HG02970 (cell line): ENCODE data around the gene SH3RF3.
"Not testable (repeated sequence)": the region's sequence is repeated elsewhere in the genome, so short reads cannot be mapped to it uniquely, and the experiment has no call there.

Experiments used
- ATAC-seq: cut with Tn5 transposase; IDR thresholded peaks from one replicate; pipeline ENCODE4 v1.9.1; 2021; ENCODE audit warnings: mild to moderate bottlenecking, moderate library complexity, moderate number of reproducible peaks; ENCODE audit not compliant: unreplicated experiment, low FRiP score

SH3RF3 gene

DNA sequence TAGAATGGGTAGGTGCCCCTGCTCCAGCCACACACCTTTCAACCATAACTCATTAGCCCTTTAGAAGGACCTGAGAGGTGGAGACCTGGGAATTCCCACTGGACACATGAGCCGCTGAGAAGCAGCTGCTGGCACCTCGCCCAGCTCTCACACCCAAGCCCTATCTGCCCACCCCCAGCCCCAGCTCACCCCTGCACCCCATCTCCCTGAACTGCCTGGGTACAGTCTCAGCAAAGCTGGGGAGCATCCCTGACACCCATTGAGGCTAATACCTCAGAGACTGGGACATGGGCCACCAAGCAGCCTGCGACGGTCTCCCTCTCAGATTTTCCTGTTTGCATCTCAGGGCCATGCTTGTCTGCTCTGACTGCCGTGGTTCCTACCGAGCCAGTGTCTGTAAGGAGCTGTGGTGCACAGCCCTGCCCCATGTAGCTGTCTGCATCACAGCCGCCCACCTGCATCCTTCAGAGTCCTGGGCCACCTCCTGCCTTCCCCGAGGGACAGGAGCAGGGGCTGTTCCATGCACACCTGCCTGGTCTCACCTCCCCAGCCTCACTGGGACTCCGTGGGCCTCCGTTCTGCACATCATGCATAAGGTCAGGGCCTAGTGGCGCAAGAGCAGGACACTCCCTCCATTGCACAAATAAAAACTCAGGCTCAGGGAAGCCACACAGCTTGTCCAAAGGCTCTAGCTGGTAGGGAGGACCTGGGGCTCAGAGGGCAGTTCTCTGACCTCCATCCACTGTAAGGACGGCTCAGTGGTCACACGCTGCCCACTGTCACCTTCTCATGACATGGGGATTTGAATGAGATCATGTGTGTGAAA is 394.7 kb downstream of the SH3RF3 start:
- no peak for ATAC-seq

DNA sequence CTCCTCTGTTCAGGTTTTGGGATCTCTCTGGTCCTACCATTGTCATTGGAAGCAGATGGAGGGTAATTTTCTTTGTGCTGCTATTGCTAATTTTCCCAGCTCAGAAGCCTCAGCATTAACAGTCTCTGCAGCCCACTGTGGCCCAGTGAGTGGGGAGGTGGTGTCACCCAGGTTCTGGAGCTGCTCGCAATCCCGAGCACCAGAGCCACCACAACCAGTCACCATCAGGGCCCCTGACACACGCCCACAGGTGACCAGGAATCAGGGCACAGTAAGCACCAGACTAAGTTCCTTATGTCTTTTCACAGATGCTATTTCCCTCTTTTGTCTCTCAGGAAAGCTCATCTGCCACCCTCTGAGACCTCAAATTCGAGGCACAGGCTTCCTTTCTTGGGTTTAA is 396.8 kb downstream of the SH3RF3 start:
- no peak for ATAC-seq

DNA sequence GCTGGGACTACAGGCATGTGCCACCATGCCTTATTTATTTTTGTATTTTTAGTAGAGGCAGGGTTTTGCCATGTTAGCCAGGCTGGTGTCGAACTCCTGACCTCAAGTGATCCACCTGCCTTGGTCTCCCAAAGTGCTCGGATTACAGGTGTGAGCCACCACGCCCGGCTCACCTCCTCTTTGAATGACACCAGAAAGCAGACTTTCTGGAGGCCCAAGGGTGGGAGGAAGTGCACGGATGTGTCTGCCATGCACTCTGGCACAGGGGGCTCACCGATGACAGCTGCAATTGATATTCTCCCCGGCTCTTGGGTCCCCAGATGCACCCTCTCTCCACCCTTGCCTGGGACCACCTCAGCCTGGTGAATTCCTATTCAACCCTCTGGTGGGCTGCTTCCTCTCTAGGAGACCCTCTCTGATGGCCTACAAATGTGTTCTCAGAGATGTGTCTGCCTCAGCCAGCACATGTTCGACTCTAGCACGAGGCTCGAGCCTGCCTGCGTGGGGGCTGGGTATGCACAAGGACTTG is 397.5 kb downstream of the SH3RF3 start:
- no peak for ATAC-seq

DNA sequence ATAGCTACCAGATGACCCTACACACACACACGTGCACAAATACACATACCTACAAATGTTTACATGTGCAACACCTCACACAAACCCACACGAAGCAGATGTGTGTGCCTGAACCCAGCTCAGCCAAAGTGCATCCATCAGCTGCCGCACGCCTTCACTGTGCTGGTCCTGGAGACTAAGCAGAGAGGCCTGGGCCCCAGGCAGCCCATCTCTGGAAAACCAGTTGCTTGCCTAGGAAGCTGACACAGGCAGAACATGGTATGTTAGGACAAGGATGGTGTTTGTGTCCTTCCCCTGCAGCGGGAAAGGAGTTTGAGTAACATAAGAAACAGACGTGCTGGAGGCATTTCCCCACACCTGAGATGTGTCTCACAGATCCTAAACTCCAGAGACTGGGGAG is 398.1 kb downstream of the SH3RF3 start:
- no peak for ATAC-seq

DNA sequence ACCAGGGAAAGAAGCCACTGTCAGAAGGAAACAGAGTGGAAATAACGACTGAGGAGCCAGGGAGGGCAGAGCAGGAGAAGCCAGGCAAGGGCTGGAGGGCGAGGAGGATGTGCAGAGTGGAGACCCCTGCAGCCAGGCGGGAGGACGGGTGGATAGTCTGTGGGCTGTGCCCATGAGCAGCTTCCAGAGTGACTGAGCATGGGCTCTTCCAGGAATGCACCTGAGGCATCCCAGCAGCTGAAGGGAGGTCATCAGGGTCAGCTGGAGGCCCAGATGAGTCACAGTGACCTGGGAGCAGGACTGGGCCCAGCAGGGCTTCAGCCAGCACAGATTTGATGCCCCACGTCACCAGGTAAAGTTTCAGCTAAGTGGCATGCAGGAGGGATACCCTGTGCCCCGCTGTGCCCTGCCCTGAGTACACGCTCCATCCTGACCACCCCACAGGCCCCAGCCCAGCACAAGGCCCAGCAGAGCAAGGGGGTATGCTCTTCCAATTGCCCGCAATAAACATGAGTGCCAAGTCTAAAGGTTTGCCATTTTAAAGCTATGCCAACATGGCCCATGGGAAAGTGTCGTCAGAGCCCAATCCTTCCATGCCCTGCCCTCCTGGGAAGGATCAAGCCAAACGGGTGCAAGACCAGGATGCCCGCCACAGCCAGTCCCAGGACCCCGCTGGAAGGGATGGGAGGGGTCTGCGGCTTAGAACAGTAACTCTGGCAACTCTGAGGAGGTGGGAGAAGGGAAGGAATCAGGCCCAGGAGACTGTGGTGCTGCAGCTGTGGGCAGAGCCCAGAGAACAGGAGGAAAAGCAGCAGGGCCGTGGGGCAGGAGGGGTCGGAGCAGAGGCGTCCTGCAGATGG is 399.1 kb downstream of the SH3RF3 start:
- ATAC-seq: no peak

DNA sequence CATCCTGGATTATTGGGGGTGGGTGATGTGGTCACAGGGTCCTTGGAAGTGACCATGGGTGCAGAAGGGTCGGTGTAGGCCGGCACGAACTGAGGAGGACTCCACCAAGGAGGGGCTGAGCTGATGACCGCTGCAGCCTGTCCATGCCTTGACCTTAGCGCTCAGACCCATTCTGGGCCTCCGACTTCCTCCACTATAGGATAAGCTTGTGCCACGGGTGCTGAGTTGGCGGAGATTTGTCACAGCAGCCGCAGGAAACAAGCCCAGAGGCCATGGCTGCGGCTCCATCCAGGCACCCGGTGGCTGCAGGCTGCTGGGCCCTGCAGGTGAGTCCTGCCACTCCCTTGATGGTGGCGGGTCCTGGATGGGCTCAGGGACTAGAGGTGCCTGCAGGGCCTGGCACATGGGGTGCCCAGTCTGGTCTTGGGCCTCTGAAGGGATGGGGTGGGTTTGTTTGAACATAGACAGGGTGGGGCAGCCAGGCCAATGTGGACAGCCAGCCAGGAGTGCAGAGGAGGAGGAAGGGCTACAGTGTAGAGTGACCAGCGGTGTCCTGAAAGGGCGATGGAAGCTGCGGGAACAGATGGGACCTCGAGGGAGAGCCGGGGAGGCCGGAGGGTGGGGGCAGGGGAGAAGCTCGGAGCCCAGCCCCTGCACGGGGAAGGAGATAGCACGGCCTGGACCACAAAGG is 400.0 kb downstream of the SH3RF3 start:
- no peak for ATAC-seq

DNA sequence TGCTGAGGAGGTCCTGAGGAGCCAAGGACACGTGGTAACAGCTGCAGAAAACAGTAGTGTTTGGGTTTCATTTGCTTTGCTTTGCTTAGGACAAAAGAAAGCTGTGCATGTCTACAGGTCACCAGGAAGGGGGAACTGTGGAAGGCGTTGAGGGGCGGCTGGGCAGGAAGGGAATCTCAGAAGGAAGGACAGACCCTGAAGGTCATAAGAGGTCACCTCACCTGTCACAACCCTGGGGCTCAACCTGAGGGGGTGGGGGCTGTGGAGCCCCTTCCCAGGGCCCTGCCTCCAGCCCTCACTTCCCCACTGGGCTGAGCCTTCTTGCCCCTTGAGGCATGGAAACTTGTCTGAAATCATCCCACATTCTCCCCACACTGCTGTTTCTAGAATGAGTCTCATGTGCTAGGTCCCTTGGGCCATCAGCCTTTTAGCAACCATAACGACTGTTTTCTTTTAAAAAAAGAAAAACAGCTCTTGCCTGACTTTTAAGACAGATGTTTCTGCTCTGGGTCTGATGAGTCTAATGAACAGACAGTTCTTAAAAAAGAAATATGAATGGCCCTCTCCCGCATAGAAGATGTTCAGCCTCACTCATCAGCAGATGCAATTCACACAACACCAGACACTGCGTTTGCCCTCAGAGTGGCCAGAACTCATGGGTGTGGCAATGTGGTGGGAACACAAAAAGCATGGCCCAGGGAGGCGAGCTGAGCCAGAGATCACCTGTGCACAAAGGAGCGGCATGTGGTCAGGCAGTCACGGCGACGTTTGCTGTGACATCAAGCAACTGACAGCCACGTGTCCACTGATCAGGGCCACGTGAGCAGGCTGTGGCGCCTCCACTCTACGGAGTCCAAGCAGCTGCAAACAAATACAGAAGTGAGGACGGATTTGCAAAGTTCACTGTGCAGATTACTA is 400.8 kb downstream of the SH3RF3 start:
- no peak for ATAC-seq

DNA sequence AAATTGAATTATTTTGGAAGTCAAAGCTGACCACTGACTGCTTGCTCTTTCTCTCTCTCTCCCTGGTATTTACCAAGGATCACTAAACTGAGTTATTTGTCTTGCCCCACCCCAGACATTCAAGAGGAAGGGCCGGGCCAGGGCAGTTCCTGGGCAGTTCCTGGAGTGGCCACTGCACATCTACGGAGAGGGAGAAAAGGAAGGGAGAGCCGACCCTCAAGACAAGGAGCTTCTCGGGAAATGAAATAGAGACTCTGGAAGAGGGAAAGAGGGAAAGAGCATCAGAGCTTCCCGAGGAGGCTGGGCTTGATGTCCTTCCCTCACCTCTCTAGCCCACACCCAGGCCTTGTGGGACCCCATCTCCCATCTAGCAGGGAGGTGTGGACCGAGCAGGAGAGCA is 401.7 kb downstream of the SH3RF3 start:
- no peak for ATAC-seq

DNA sequence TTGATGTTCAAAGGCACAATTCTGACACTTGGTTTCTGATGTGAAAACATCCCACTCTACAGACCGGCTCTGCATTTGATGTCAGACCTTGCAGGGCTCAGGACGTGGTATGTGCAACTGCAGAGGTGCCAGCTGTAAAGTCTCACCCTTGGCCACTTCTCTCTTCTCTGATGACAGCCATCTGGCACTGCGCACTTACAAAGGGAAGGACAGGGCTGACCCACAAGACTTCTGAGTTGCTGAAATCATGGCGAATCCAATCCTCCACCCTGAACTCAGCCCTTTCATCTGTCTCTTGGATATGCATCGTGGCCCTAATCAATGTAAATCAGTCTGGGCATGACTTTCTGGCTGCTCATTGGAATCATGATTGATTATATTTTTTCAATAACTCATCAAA is 402.2 kb downstream of the SH3RF3 start:
- no peak for ATAC-seq

DNA sequence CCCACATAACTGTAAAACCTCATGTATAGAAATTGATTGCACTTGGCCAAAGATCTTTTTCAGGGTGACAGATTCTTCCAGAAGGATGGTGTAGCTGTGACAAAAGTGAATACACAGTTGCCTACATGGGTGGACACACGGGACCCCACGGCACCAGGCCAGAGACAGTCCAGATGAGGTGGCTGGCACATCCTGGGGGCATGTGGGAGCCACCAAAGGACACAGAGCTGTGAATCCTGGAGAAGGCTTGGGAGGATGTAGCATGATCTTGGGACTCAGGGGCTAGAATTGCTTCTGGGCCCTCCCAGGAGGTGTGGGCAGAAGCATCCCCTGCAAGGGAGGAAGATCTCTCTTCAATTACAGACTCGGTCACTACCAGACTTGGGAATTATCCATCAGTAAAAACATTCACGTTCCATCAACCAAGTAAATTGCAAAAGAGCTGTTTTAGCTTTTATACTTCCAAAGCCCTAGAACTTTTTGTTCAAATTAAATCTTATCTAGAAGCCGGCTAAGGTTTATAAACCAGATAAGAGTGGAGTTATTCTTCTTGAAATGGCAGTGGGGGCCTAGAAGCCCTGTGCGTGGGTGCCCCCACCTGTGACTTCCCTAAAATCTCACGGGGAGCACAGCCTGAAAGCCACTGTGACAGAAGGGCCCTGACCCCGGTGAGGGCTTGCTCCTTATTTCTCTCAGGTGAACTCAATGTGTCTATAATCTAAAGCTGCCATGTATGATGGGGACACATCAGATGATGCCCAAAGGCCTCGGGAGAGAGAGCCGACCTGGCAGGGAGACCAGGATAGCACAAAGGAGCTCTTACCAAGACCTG is 403.1 kb downstream of the SH3RF3 start:
- ATAC-seq: no peak

DNA sequence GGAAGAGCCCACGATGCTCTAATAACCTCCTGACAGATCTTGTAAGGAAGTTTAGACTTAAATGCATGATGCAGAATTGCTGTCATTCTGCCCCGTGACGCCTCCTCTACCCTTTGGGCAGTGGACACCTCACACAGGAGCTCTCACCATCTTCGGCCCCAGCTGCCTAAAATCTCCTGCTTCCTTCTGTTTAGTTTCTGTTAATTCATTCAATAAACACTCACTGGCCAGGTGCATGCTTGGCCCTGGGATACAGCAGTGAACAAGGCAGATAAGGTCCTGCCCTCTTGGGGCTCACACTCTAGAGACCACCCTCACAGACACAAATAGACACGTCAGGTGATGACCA is 403.7 kb downstream of the SH3RF3 start:
- ATAC-seq: no peak

DNA sequence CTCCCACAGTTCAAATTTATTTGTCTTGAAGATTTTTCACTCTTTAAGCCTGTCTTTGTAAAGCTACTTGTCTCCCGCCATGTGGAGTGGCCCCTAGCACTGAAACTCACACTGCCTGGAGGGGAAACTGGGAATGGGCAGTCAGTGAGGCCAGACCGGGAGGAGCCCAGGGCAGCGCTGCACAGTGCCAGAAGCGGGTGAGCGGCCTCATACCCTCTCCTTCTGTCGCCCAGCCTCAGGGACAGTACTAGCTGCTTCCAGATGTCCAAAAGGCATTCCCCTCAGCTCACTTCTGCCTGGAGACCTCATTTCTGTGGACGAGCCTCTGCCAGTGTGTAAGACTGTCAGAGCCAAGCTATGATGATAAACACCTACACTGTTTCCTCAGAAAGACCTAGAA is 404.8 kb downstream of the SH3RF3 start:
- no peak for ATAC-seq

DNA sequence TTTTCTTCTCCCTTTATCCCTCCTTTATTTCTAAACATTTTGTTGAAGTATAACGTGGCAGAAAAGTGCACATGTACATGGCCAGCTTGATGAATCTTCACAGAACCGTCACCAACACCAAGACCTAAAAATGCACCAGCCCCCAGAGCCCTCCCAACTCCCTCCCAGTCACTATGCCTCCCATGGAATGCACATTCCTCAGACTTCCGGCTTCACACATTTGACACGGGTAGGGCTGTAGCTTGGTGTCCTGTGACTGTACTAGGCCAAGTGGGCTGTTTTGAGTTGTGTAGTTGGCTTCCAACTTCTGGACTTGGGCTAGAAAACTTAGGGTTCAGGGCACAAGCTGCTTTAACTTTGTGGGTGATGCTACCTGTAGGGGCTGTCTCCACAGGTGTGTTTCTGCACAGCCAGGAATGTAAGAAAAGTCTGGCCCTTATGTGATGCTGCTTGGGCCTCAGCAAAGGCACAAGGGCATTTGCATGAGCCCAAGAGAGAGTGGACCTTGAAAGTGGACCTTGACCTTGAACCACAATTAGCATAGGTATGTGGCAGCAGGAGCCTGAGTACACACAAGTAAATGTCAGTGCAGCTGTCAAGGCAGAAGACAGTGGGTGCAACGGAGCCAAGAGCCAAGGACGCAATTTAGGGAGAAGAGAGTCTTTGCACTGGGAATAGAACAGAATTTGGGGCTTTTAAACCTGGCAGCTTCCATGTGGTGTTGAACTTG is 406.4 kb downstream of the SH3RF3 start:
- no peak for ATAC-seq

DNA sequence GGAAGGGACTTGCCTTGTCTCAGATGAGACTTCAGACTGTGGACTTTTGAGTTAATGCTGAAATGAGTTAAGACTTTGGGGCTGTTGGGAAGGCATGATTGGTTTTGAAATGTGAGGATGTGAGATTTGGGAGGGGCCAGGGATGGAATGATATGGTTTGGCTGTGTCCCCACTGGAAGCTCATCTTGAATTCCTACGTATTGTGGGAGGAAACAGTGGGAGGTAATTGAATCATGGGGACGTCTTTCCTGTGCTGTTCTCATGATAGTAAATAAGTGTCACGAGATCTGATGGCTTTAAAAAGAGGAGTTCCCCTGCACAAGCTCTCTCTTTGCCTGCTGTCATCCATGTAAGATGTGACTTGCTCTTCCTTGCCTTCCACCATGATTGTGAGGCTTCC is 407.6 kb downstream of the SH3RF3 start:
- ATAC-seq: not testable (repeated sequence)

DNA sequence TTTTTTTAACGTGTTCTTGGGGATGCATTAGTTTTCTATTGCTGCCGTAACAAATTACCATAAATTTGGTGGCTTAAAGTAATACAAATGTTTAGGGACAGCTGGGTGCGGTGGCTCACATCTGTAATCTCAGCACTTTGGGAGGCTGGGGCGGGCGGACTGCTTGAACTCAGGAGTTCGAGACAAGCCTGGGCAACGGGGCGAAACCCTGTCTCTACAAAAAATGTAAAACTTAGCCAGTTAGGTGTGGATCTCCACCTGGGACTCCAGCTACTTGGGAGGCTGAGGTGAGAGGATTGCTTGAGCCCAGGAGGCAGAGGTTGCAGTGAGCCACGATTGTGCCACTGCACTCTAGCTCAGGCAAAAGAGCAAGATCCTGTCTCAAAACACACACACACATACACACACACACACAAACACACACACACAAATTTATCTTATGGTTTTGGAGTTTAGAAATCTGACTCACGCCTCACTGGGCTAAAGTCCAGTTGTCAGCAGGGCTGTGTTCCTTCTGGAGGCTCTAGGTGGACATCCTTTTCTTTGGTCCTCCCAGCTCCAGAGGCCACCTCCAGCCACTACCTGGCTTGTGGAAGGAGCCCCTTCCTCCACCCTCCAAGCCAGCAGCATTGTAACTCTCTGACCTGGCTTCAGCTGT is 408.7 kb downstream of the SH3RF3 start:
- no peak for ATAC-seq

DNA sequence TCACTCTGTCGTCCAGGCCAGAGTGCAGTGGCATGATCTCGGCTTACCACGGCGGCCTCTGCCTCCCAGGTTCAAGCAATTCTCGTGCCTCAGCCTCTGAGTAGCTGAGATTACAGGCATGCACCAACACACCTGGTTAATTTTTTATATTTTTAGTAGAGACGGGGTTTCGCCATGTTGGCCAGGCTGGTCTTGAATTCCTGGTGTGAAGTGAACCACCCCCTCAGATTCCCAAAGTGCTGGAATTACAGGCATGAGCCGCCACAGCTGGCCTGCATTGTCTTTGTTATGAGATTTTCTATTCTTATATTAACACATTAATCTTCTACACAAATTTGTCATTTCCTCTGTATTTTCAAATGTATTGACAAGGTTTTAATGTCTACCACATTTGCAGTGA is 409.5 kb downstream of the SH3RF3 start:
- no peak for ATAC-seq

DNA sequence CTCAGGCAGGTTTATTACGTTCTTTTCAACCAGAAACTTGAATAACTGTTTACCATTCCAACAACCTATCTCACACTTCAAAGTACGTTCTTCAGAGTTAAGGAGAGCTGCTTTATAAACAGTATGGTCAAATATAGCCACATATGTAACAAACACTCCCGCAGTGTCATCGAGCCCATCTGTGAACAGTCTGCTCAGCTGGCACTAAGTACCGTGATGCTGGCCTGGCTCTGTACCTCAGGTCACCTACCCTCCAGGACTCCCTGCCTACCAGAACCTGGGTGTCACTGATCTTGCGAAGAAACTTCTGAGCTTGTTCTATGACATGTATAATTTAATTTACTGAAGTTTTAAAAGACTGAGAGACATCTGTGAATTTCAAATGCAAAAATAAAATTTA is 413.4 kb downstream of the SH3RF3 start:
- ATAC-seq: no peak
